HCT116 (cell line): ENCODE data around the gene MSMB. TPM values are rescaled to one million over a fixed set of nuclear protein-coding genes. Genes with fewer than 3 reads are reported as not detected.

ENCODE experiments used
- ATAC-seq: fragments of 200-7000 bp; cut with Tn5 transposase; 2 replicates; pipeline ENCODE4 v1.9.1; 2020; ENCODE audit warnings: mild to moderate bottlenecking, moderate library complexity
- BruUV-seq: library from RNA; stranded (reverse); fragments of 400-500 nt; replicated peaks from 2 replicates; lab custom pipeline; 2021; lab: Mats Ljungman, UMichigan
- CTCF ChIA-PET: fragments of 300-600 bp; sonication (Branson Sonifier 250); formaldehyde crosslinking; loops from one replicate; lab custom pipeline; 2021; ENCODE audit warnings: antibody characterized with exemption; lab: Charles Lee
- POLR2A ChIA-PET: fragments of 300-600, 350-600 bp; sonication (Branson Sonifier 250); formaldehyde crosslinking; loops from one replicate; lab custom pipeline; 2021; ENCODE audit warnings: antibody characterized with exemption; lab: Charles Lee
- RAD21 ChIA-PET, 2 experiments: fragments of 300-600 bp; sonication (Branson Sonifier 250); formaldehyde crosslinking; loops; one replicate each; lab custom pipeline; 2023; ENCODE audit warnings: low total read pairs in 2 of 2; ENCODE audit not compliant: uncharacterized antibody in 2 of 2, unreplicated experiment in 2 of 2, low non-redundant PET in 1 of 2; lab: Charles Lee
- DNase-seq: peaks from one replicate; pipeline ENCODE4 v3.0.0-alpha.2; 2010; ENCODE audit warnings: low read depth, low spot score
- H2AFZ ChIP-seq: fragments of 200-600 bp; shearing (Covaris generic), sonication (generic); 2 replicates; pipeline ENCODE4 v1.6.1; 2017; ENCODE audit warnings: low read depth, mixed run types, mixed read lengths, antibody characterized with exemption, low read length; ENCODE audit not compliant: poor library complexity, severe bottlenecking
- H3K27ac ChIP-seq: 2 replicates; pipeline ENCODE4 v1.5.1; 2012; ENCODE audit warnings: low read depth, low read length
- H3K27me3 ChIP-seq: fragments of 200-600 bp; sonication (generic); 2 replicates; pipeline ENCODE4 v1.6.1; 2016; ENCODE audit warnings: mixed run types, low read length, mixed read lengths; ENCODE audit not compliant: insufficient read depth
- H3K36me3 ChIP-seq, 2 experiments: fragments of 200-500 bp in 1 of 2; fragments of 200-600 bp in 1 of 2; sonication (Bioruptor generic) in 1 of 2; sonication (generic) in 1 of 2; 2 replicates each; pipeline versions ENCODE4 v1.5.1 to v1.6.1; 2014 to 2016; ENCODE audit warnings: low read length in 2 of 2, inconsistent platforms in 1 of 2, mixed read lengths in 1 of 2, mixed run types in 1 of 2; ENCODE audit not compliant: insufficient read depth in 2 of 2, control insufficient read depth in 1 of 2
- H3K4me1 ChIP-seq, 2 experiments: fragments of 200-600 bp in 1 of 2; sonication (generic) in 1 of 2; 2 replicates each; pipeline versions ENCODE4 v1.5.1 to v1.6.1; 2012 to 2017; ENCODE audit warnings: low read length in 2 of 2, inconsistent platforms in 1 of 2, mild to moderate bottlenecking in 1 of 2, mixed read lengths in 1 of 2, mixed run types in 1 of 2, moderate library complexity in 1 of 2; ENCODE audit not compliant: insufficient read depth in 2 of 2, control insufficient read depth in 1 of 2
- H3K4me2 ChIP-seq: fragments of 200-600 bp; sonication (generic); 2 replicates; pipeline ENCODE4 v1.6.1; 2017; ENCODE audit warnings: mixed run types, low read length, mixed read lengths
- H3K4me3 ChIP-seq, 2 experiments: fragments of 200-600 bp in 1 of 2; sonication (generic) in 1 of 2; replicated peaks in 1 of 2; 2 replicates each; pipeline ENCODE4 v1.5.1; 2011 to 2016; ENCODE audit warnings: low read length in 2 of 2, control low read depth in 1 of 2, low read depth in 1 of 2, mild to moderate bottlenecking in 1 of 2, mixed read lengths in 1 of 2, mixed run types in 1 of 2
- H3K79me2 ChIP-seq: fragments of 200-600 bp; sonication (generic); 2 replicates; pipeline ENCODE4 v1.6.1; 2017; ENCODE audit warnings: mild to moderate bottlenecking, mixed run types, low read length, moderate library complexity, mixed read lengths; ENCODE audit not compliant: insufficient read depth
- H3K9ac ChIP-seq: fragments of 200-600 bp; sonication (generic); 2 replicates; pipeline ENCODE4 v1.6.1; 2016; ENCODE audit warnings: low read length, mixed read lengths
- H3K9me2 ChIP-seq: fragments of 200-600 bp; sonication (generic), shearing (Covaris generic); 2 replicates; pipeline ENCODE4 v1.6.1; 2017; ENCODE audit warnings: mixed run types, mild to moderate bottlenecking, moderate library complexity; ENCODE audit not compliant: insufficient read depth
- H3K9me3 ChIP-seq, 2 experiments: fragments of 200-500 bp in 1 of 2; fragments of 200-600 bp in 1 of 2; sonication (Bioruptor generic) in 1 of 2; sonication (generic) in 1 of 2; 2 replicates each; pipeline ENCODE4 v1.6.1; 2014 to 2017; ENCODE audit warnings: low read length in 2 of 2, mixed read lengths in 2 of 2, inconsistent platforms in 1 of 2, low read depth in 1 of 2, mild to moderate bottlenecking in 1 of 2, mixed run types in 1 of 2, moderate library complexity in 1 of 2; ENCODE audit not compliant: control insufficient read depth in 1 of 2, insufficient read depth in 1 of 2
- H4K20me1 ChIP-seq: fragments of 200-600 bp; sonication (generic), shearing (Covaris generic); 2 replicates; pipeline ENCODE4 v1.6.1; 2017; ENCODE audit warnings: mixed run types, mild to moderate bottlenecking, moderate library complexity; ENCODE audit not compliant: insufficient read depth
- CBX3 ChIP-seq: IDR thresholded peaks from 2 replicates; pipeline ENCODE4 v1.6.1; 2012; ENCODE audit warnings: low read depth
- CEBPB ChIP-seq: IDR thresholded peaks from 2 replicates; pipeline ENCODE4 v1.6.1; 2012; ENCODE audit warnings: low read depth
- EZH2phosphoT487 ChIP-seq: fragments of 200-600 bp; IDR thresholded peaks from 2 replicates; pipeline ENCODE4 v1.6.1; 2018; ENCODE audit warnings: antibody characterized with exemption, borderline replicate concordance
- FOSL1 ChIP-seq: IDR thresholded peaks from 2 replicates; pipeline ENCODE4 v1.6.1; 2012; ENCODE audit warnings: low read depth
- POLR2A ChIP-seq: IDR thresholded peaks from 2 replicates; pipeline ENCODE4 v1.7.0; 2011; ENCODE audit warnings: borderline replicate concordance; ENCODE audit not compliant: insufficient read depth, insufficient read length; ENCODE audit errors: extremely low read depth
- POLR2AphosphoS5 ChIP-seq: IDR thresholded peaks from 2 replicates; pipeline ENCODE4 v1.6.1; 2011; ENCODE audit warnings: mild to moderate bottlenecking, low read depth, low read length, moderate library complexity
- RAD21 ChIP-seq: IDR thresholded peaks from 2 replicates; pipeline ENCODE4 v1.6.1; 2012; ENCODE audit warnings: low read depth, mild to moderate bottlenecking
- SIN3A ChIP-seq: IDR thresholded peaks from 2 replicates; pipeline ENCODE4 v1.6.1; 2012; ENCODE audit warnings: low read depth
- SP1 ChIP-seq: IDR thresholded peaks from 2 replicates; pipeline ENCODE4 v1.6.1; 2012; ENCODE audit warnings: low read depth
- SRF ChIP-seq: IDR thresholded peaks from 2 replicates; pipeline ENCODE4 v1.6.1; 2012; ENCODE audit warnings: low read depth
- TCF7L2 ChIP-seq: IDR thresholded peaks from 2 replicates; pipeline ENCODE4 v1.7.0; 2011; ENCODE audit warnings: borderline replicate concordance, inconsistent platforms; ENCODE audit not compliant: insufficient read depth, insufficient read length; ENCODE audit errors: extremely low read depth
- YY1 ChIP-seq: IDR thresholded peaks from 2 replicates; pipeline ENCODE4 v1.6.1; 2011; ENCODE audit warnings: low read length, low read depth, moderate library complexity, mild to moderate bottlenecking; ENCODE audit not compliant: insufficient replicate concordance; ENCODE audit errors: extremely low read depth
- ZFX ChIP-seq: fragments of 450-650 bp; IDR thresholded peaks from 2 replicates; pipeline ENCODE4 v1.6.1; 2017
- intact Hi-C: fragments of 100-400 bp; cut with micrococcal nuclease; formaldehyde crosslinking; loops from 2 replicates; pipeline ENCODE4 v1.10.0; 2022
- total RNA-seq: library from RNA; stranded (reverse); gene quantifications from one replicate; pipeline ENCODE4 v1.2.1, GENCODE V29; 2021; ENCODE audit not compliant: unreplicated experiment
- TF ChIP-seq, protein P1 (sequence below): IDR thresholded peaks from 2 replicates; pipeline ENCODE4 v1.6.1; 2012
- TF ChIP-seq, protein P2 (sequence below): IDR thresholded peaks from 2 replicates; pipeline ENCODE4 v1.6.1; 2011; ENCODE audit warnings: mild to moderate bottlenecking, low read length, moderate library complexity; ENCODE audit not compliant: insufficient replicate concordance; ENCODE audit errors: extremely low read depth

The MSMB gene
- total RNA-seq, 1 experiment from 2014 or later, result not detected

DNA sequence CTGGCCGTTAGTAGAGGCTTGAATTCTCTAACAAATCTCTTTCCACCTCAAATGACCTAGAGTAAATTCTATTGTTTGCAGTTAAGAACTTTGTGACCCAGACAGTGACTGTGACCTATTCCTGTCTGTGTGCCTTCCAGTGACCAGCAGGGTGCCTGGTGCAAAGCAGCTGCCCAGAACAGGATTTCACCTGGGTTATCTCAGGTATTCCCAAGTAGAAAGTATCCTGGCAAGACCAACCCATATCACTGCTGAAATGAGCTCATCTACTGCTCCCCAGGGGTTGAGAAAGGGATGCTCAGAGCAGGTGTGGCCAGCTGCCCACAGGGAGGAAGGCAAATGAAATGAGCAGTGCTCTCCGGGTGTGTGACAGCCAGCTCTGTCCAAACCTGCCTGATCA is 2.1 kb upstream of the MSMB start:
- intact Hi-C loops, result no loop called here
- Histone ChIP-seq H3K4me1 (0 out of 4 replicates have a peak, but pooled peaks cover 0 to 2% of the 10 kb centered on the region in 2 experiments), H3K4me2 (no peak overlapping the region), H3K79me2 (no peaks in the 10 kb centered on the region), H3K27ac (no peak overlapping the region), H2AFZ (no peak overlapping the region), H3K9me2 (no peaks in the 10 kb centered on the region), H3K9me3 (no peaks in the 10 kb centered on the region), H4K20me1 (no peaks in the 10 kb centered on the region), H3K9ac (no peak overlapping the region), H3K27me3 (peaks cover 9% of the 10 kb centered on the region; the same call in 1 of the 2 replicates), H3K36me3 (no peaks in the 10 kb centered on the region), H3K4me3 (no peak overlapping the region)
- ATAC-seq, result peak; percentile 34; the same call in 1 of the 2 replicates
- ChIA-PET CTCF (no interaction called here), POLR2A (no interaction called here), RAD21 (no interaction called here)
- no TSS peak for BruUV-seq
- TF ChIP-seq FOSL1, result no peak
- no peak for TF ChIP-seq SIN3A
- TF ChIP-seq SP1, result no peak
- TF ChIP-seq POLR2A, result no peak
- TF ChIP-seq SRF, result no peak
- no peak for TF ChIP-seq EZH2phosphoT487
- TF ChIP-seq ZFX, result no peak
- TF ChIP-seq CBX3, result no peak
- TF ChIP-seq POLR2AphosphoS5, result no peak
- TF ChIP-seq RAD21, result no peak
- DNase-seq, result no peak

DNA sequence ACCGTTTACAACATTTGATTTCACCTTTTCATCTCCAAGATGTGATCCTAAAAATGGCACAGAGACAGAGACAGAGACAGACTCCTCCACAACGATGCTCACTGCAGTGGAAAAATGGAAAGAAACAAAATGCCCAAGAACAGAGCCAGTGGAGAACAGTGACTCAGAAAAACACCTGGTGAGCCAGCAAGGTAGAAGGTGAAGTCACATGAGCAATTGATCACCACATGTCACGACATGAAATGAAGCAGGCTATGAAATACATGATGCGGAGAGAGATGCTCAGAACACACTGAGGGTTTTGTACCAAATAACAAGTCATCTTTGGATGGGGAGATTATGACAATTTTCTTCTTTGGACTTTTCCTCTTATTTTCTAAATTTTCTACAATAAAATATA is 3.5 kb downstream of the MSMB start:
- TF ChIP-seq SRF, result no peak
- TF ChIP-seq, protein P1, sequence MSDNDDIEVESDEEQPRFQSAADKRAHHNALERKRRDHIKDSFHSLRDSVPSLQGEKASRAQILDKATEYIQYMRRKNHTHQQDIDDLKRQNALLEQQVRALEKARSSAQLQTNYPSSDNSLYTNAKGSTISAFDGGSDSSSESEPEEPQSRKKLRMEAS, result no peak
- TF ChIP-seq, protein P2, sequence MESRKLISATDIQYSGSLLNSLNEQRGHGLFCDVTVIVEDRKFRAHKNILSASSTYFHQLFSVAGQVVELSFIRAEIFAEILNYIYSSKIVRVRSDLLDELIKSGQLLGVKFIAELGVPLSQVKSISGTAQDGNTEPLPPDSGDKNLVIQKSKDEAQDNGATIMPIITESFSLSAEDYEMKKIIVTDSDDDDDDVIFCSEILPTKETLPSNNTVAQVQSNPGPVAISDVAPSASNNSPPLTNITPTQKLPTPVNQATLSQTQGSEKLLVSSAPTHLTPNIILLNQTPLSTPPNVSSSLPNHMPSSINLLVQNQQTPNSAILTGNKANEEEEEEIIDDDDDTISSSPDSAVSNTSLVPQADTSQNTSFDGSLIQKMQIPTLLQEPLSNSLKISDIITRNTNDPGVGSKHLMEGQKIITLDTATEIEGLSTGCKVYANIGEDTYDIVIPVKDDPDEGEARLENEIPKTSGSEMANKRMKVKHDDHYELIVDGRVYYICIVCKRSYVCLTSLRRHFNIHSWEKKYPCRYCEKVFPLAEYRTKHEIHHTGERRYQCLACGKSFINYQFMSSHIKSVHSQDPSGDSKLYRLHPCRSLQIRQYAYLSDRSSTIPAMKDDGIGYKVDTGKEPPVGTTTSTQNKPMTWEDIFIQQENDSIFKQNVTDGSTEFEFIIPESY, result no peak
- no peak for TF ChIP-seq TCF7L2
- TF ChIP-seq YY1, result no peak
- no peak for TF ChIP-seq CBX3
- TF ChIP-seq CEBPB, result no peak
- TF ChIP-seq EZH2phosphoT487, result no peak
- CTCF ChIA-PET, result no interaction called here
- Histone ChIP-seq H3K9me3 (no peaks in the 10 kb centered on the region), H3K9ac (no peak overlapping the region), H3K4me2 (no peak overlapping the region), H3K4me3 (no peak overlapping the region), H3K9me2 (no peaks in the 10 kb centered on the region), H3K27me3 (peaks cover 3% of the 10 kb centered on the region; the same call in 1 of the 2 replicates), H3K79me2 (no peaks in the 10 kb centered on the region), H2AFZ (no peak overlapping the region), H3K4me1 (no peaks in the 10 kb centered on the region), H3K36me3 (no peaks in the 10 kb centered on the region), H3K27ac (no peak overlapping the region), H4K20me1 (no peaks in the 10 kb centered on the region)
- intact Hi-C loops, result no loop called here
- DNase-seq (no peak), ATAC-seq (no peak)
- POLR2A ChIA-PET, result no interaction called here
- BruUV-seq, result no TSS peak
- RAD21 ChIA-PET, result no interaction called here
